HG03378 (cell line): ENCODE results near the gene TBPL1.
A peak's percentile ranks its signal among the peaks of the same experiment; 100 is the strongest.
"Not testable (repeated sequence)": the region's sequence is repeated elsewhere in the genome, so short reads cannot be mapped to it uniquely, and the experiment has no call there.

Experiments
- ATAC-seq: cut with Tn5 transposase; IDR thresholded peaks from one replicate; pipeline ENCODE4 v1.9.1; 2021; ENCODE audit warnings: mild to moderate bottlenecking, moderate library complexity; ENCODE audit not compliant: unreplicated experiment

TBPL1 gene

DNA sequence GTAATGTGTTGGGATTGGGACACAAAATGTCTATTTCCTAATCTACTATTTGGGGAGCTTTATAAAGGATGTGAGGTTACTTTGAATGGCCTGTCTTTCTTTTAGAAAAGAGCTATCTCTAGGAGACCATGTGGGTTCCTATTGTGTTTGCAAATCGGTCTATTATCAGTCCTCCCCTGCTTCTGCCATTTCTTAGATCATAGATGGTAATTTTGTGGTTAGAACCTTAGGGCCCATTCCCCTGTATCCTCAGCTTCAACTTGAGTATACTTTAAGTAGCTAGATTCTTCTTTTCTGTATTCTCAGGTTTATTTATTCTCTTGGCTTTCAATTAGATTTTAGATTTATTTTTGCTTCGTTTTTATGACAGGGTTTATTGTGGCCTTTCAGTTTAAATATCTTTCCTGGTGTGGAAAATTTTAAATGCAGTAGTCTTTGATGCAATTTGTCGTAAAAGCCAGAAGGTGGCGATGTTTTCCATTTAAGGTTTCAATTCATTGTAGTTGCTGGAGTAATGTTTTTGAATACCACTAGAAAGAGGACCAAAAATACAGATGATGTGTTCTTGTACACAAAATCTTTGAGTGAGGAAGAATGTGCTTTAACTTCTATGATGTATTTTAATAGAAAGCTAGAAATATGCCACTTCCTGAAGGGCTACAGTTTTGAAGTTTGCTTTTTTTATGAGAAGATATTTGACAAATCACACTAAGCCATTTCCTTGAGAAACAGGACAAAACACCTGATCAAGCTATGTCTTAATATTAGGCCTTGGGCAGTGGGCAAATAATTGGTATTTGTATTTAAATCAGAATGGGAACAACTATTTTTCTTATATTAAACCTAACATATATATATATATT lies 20.3 kb downstream of the TBPL1 start:
- peak; percentile 56 for ATAC-seq

DNA sequence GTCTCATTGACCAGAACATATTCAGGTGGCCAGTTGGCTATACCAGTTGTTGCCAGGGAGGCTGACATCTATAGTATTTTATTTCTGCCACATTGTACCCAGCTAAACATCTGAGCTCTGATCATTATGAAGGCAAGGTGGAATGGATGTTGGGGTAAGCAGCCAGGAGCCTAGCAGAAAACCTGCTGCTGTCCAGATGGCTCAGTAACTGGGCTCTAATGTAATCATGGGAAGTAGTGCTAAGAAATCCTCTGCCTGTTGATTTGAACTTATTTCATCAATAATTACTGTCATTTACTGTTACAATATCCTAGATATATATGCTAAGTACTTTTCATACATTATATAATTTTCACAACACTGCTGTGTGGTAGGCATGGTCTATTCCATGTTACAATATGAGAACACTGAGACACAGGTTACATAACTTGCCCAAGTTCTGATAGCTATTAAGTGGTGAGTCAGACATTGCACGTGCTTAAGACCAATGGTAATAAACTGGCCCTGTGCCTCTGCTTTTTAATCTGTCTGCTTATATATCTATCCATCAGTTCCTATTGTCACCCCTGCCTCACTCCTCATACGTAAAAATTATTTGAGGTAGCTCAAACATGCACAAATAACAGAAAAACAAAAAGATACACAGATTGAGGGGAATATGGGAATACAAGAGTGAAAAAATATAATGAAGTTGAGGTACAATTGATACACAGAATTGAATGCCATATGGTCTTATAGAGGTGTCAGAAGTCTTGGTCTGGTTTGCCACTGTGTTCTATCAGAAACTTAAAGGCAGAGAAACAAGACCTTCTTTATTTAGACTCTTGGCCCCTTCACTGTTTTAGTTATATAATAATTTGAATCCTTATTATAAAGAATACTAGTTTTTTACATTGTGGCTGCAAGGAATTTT lies 25.2 kb downstream of the TBPL1 start:
- no peak for ATAC-seq

GRCh38 chr6:133978896-133979240 lies 25.8 kb downstream of the TBPL1 start:
- no peak for ATAC-seq

- not testable (repeated sequence) for ATAC-seq
These were observed 26.4 kb downstream of the TBPL1 start for GRCh38 chr6:133979269-133979963.

- ATAC-seq: no peak
These were observed 27.1 kb downstream of the TBPL1 start for GRCh38 chr6:133980168-133980567.

- no peak for ATAC-seq
These were observed 30.3 kb downstream of the TBPL1 start for GRCh38 chr6:133983099-133983939.

- ATAC-seq: no peak
These were observed 32.9 kb downstream of the TBPL1 start for GRCh38 chr6:133985970-133986369.

DNA sequence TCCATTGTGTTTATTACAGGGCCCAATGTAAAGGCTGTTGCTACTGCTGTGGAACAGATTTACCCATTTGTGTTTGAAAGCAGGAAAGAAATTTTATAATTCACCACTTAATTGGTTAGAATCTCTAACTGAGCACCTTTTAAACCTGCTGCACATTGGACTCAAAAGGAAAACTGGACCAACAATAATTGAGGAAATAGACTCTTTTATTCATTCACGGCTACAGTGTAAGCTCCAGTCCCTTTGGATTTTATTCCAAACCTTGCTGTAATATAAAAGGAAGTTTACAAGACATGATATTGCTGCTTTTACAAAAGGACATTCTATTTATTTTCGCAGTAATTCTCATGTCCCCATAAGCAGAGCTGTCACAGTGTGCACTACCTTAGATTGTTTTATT lies 33.9 kb downstream of the TBPL1 start:
- no peak for ATAC-seq

GRCh38 chr6:133989525-133989924 lies 36.5 kb downstream of the TBPL1 start:
- no peak for ATAC-seq

DNA sequence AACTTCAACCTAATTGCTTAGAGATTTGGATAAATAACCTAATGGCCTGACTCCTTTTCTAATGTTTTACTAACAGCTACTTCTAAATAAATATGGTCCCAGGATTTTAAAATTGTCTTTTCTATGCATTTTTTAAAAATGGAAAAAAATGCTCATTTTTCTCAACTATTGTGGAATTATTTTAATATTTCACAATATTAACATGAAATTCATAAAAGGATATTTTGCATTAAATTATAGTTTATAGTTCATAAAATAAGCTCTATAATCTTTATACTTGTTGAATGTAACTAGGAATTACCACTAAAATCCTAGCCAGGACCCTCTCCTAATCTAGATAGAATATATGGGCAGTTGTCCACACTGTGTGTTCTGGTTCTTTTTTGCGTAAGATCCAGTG lies 37.3 kb downstream of the TBPL1 start:
- ATAC-seq: no peak

DNA sequence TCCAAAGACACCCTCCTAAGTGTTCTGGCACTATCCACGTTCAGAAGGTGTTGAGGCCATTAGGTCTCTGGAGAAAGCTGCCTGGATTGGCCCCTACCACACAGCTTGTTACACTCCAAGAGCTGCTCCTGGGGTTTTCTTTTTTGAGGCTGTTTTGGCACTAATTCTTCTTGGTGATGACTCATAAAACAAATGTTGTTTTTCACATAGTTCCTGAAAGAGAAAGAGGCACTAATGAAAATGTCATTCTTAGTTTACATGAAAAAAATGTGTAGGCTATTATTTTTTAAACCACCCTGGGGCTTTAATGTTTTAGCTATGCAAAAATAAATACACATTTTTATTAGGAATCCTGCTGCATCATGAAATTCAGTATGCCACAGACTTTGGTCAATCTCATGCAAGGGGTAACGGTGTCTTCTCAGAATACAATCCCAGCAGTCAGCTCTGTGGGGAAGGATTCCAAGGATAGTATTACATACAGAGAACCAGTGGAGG lies 38.1 kb downstream of the TBPL1 start:
- no peak for ATAC-seq

GRCh38 chr6:133992992-133993680 lies 40.1 kb downstream of the TBPL1 start:
- ATAC-seq: no peak

GRCh38 chr6:133995296-133995695 lies 42.3 kb downstream of the TBPL1 start:
- ATAC-seq: no peak

DNA sequence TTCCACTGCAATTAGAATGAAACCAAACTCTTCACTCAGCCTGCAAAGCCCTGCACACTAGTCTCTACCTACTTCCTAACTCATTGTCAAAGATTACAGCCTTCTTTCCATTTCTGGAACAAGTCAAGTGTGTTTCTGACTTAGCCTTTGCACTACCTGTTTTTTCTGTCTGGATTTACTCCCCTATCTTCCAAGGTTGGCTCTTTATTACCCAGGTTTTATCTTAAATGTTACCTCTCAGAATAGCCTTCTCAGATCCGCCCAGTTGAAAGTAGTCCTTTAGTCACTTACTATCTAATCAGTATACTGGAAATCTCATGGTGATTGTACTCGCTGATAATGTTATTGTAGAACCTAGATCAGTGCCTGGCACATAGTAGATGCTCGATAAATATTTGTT lies 42.7 kb downstream of the TBPL1 start:
- no peak for ATAC-seq

DNA sequence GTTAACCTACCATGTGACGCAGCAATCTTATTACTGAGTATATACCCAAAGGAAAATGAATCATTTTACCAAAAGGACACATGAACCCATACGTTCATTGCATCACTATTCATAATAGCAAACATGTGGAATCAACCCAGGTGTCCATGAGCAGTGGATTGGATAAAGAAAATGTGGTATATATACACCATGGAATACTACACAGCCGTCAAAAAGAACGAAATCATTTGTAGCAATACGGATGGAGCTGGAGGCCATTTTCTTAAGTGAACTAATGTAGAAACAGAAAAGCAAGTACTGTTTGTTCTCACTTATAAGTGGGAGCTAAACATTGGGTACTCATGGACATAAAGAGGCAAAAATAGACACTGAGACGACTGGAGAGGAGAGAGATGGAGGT lies 44.2 kb downstream of the TBPL1 start:
- no peak for ATAC-seq

- ATAC-seq: no peak
These were observed 46.3 kb downstream of the TBPL1 start for GRCh38 chr6:133999305-133999704.

DNA sequence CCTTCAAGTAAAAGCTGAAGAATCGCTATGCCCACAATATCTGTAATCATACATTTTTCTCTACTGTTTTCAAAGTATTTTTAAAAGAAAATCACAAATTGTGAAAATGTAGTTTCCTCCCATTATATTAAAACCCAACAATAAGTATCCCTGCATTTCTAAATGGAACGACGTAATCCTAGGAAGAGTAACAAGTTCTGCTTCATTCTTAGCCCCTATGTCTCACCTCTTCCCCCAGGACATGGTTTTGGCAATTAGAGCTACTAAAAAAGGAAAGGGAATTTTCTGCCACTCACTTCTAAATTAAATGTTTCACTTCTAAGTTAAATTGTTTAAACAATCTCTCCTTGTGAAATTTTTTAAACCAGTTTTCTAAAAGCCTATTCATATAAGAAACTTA lies 47.4 kb downstream of the TBPL1 start:
- ATAC-seq: no peak

GRCh38 chr6:134002821-134003220 lies 49.8 kb downstream of the TBPL1 start:
- ATAC-seq: no peak

DNA sequence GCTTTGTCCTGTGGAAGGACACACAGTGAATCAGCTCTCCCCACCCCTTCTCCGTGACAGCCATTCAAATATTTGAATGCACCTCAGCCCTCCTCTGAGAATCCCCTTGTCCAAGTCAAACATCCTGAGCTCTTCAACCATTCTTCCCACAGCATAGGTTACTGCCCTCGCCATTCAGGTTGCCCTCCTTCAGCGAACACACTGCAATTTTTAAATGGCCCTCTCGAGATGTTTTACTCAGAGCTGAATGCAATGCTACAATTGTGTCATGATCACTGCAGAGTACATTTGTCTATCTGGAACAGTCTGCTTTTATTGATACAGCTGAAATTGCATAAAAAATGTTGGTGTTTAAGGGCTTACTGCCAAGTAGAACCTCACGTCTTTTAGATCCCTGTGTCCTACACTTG lies 50.5 kb downstream of the TBPL1 start:
- no peak for ATAC-seq

DNA sequence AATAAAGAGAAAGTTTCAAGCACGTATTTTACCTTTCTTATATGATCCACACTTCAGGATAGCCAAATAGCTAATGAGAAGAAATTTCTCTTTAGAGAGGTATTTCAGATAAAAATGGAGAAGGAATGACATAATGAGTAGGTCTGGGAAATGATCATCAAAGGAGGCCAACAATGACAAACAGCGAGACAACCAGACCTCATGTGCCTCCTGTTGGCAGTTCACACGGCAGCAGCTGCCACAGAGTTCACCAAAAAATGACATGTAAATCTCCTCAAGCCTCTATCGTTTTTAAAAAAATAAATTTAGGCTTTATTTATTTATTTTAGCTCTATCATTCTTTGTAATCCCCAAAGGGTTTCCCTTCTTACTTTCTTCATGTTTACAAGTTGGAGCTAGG lies 51.7 kb downstream of the TBPL1 start:
- ATAC-seq: no peak
